KMS-11 (cell line): ENCODE measurements around the gene TFPT.

Source experiments
- H2AFZ ChIP-seq: fragments of 200-600 bp; sonication (generic); 2 replicates; pipeline ENCODE4 v1.6.1; 2016; ENCODE audit warnings: antibody characterized with exemption, mixed run types, low read depth
- H3K27ac ChIP-seq: fragments of 200-600 bp; sonication (generic); 2 replicates; pipeline ENCODE4 v1.6.1; 2016; ENCODE audit warnings: mild to moderate bottlenecking, mixed run types
- H3K27me3 ChIP-seq: fragments of 200-600 bp; sonication (generic); 2 replicates; pipeline ENCODE4 v1.6.1; 2017; ENCODE audit warnings: mild to moderate bottlenecking, low read depth, mixed run types, moderate library complexity; ENCODE audit not compliant: insufficient read depth
- H3K36me3 ChIP-seq: fragments of 200-600 bp; sonication (generic); 2 replicates; pipeline ENCODE4 v1.6.1; 2017; ENCODE audit warnings: mild to moderate bottlenecking, mixed run types; ENCODE audit not compliant: insufficient read depth
- H3K4me1 ChIP-seq: fragments of 200-600 bp; sonication (generic); 2 replicates; pipeline ENCODE4 v1.6.1; 2016; ENCODE audit warnings: mild to moderate bottlenecking, low read depth, mixed run types; ENCODE audit not compliant: poor library complexity, severe bottlenecking
- H3K4me2 ChIP-seq: fragments of 200-600 bp; sonication (generic); 2 replicates; pipeline ENCODE4 v1.7.0; 2016; ENCODE audit warnings: mild to moderate bottlenecking, mixed run types
- H3K4me3 ChIP-seq: fragments of 200-600 bp; sonication (generic); IDR thresholded peaks from 2 replicates; pipeline ENCODE4 v1.6.1; 2017; ENCODE audit warnings: low read depth, low read length, mixed read lengths; ENCODE audit not compliant: insufficient read depth
- H3K79me2 ChIP-seq: fragments of 200-600 bp; sonication (generic); 2 replicates; pipeline ENCODE4 v1.6.1; 2016; ENCODE audit warnings: low read depth, mixed run types; ENCODE audit not compliant: insufficient read depth
- H3K9ac ChIP-seq: fragments of 200-600 bp; sonication (generic); 2 replicates; pipeline ENCODE4 v1.6.1; 2016; ENCODE audit warnings: mild to moderate bottlenecking, mixed run types
- H4K20me1 ChIP-seq: fragments of 200-600 bp; sonication (generic); 2 replicates; pipeline ENCODE4 v1.6.1; 2016; ENCODE audit warnings: mild to moderate bottlenecking, mixed run types; ENCODE audit not compliant: insufficient read depth
- TF ChIP-seq, protein P1 (sequence below): fragments of 200-600 bp; sonication (generic); conservative IDR thresholded peaks from 2 replicates; pipeline ENCODE4 v1.6.1; 2017; ENCODE audit warnings: low read depth, mild to moderate bottlenecking, antibody characterized with exemption, low read length, moderate library complexity, mixed read lengths

TFPT gene

DNA sequence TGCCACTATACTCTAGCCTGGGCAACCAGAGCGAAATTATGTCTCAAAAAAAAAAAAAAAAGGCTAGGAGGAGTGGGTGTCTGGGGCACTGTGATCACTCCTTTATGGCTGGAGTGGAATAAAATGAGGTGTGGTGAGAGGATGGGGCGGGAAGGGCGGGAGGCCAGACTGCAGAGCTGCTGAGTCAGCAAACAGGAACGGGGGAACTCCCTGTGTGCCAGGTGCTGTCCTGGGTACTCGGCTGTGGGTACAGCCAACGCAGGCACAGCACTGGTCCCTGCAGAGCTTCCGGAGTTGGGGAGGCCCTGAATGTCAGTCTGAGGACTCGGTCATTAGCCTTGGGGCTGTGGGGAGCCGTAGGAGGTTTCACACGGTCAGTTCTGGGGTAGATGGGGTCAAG, 5.8 kb upstream of the TFPT start:
- Histone ChIP-seq H3K79me2 (peaks cover 16% of the 10 kb centered on the region), H3K9ac (no peak overlapping the region), H3K27ac (no peak overlapping the region), H4K20me1 (no peaks in the 10 kb centered on the region), H3K4me1 (peaks cover 10% of the 10 kb centered on the region), H3K4me2 (no peak overlapping the region), H3K27me3 (no peaks in the 10 kb centered on the region), H3K36me3 (no peaks in the 10 kb centered on the region; the same call in 1 of the 2 replicates), H3K4me3 (no peak overlapping the region), H2AFZ (no peak overlapping the region)
- TF ChIP-seq, protein P1, sequence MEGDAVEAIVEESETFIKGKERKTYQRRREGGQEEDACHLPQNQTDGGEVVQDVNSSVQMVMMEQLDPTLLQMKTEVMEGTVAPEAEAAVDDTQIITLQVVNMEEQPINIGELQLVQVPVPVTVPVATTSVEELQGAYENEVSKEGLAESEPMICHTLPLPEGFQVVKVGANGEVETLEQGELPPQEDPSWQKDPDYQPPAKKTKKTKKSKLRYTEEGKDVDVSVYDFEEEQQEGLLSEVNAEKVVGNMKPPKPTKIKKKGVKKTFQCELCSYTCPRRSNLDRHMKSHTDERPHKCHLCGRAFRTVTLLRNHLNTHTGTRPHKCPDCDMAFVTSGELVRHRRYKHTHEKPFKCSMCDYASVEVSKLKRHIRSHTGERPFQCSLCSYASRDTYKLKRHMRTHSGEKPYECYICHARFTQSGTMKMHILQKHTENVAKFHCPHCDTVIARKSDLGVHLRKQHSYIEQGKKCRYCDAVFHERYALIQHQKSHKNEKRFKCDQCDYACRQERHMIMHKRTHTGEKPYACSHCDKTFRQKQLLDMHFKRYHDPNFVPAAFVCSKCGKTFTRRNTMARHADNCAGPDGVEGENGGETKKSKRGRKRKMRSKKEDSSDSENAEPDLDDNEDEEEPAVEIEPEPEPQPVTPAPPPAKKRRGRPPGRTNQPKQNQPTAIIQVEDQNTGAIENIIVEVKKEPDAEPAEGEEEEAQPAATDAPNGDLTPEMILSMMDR: no peak

DNA sequence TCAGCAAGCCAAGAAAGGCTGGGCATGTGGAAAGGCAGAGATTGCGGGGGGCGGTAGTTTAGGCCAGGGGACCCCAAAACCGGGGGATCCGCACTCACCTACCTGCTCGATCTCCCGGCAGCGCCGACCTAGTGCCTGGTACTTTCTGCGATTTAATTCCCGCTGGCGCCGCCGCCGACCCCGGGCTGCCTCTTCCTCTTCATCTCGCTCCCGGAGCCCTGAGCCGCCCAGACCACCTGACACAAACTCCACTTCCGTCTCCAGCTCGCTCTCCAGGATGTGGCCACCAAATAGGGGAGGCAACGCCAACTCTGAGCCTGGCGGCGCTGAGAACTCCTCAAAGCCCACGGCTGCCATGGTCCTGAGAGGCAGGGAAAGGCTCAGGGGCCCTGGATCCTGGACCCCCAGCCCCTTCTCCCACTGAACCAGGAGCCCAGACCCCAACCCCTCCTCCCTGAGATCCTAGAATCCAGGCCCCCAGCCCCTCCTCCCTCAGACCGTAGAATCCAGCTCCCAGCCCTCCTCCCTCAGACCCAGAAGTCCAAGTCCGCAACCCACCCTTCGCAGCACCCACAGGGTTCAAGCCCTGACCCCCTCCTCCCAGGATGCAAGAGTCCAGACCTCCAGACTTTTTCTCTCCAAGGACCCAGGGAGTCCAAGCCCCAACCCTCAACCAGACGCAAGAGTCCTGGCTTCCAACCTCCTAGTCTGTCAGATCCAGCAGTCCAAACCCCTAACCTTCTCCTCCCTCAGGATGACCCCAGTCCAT, 933 bp downstream of the TFPT start:
- no peak overlapping the region for H3K27ac ChIP-seq
- TF ChIP-seq, protein P1: no peak
- peak overlapping the region; percentile 76; the same call in 1 of the 2 replicates for H2AFZ ChIP-seq
- no peaks in the 10 kb centered on the region for H3K36me3 ChIP-seq
- peak overlapping the region; percentile 92 for H3K4me2 ChIP-seq
- peak overlapping the region; percentile 74; the same call in 1 of the 2 replicates for H3K9ac ChIP-seq
- no peaks in the 10 kb centered on the region for H4K20me1 ChIP-seq
- H3K4me1 ChIP-seq: peaks cover 10% of the 10 kb centered on the region
- H3K79me2 ChIP-seq: peaks cover 21% of the 10 kb centered on the region
- H3K27me3 ChIP-seq: no peaks in the 10 kb centered on the region
- peak overlapping the region; percentile 55 for H3K4me3 ChIP-seq

DNA sequence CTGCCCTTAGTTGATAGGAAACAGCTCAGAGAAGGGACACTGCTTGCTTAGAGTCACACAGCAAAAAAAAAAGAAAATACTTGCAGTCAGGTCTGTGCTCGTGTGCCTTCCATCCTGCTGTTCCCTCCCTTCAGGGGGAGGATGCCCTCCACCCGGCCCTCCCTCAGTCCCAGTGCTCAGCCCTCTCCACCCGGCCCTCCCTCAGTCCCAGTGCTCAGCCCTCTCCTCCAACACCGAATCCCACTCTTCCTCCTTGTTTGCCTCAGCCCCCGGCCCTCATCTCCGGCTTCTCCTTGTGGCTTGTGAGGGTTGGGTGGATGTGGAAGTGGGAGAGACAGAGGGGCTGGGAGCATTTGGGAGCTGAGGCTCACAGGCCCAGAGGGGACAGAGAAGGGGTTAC, 5.8 kb downstream of the TFPT start:
- no peak overlapping the region for H3K4me3 ChIP-seq
- H3K79me2 ChIP-seq: peaks cover 4% of the 10 kb centered on the region; the same call in 1 of the 2 replicates
- no peak overlapping the region for H2AFZ ChIP-seq
- peaks cover 2% of the 10 kb centered on the region for H3K4me1 ChIP-seq
- H3K27me3 ChIP-seq: no peaks in the 10 kb centered on the region
- TF ChIP-seq, protein P1: no peak
- H3K9ac ChIP-seq: no peak overlapping the region
- no peak overlapping the region for H3K4me2 ChIP-seq
- no peak overlapping the region for H3K27ac ChIP-seq
- peaks cover 3% of the 10 kb centered on the region; the same call in 1 of the 2 replicates for H3K36me3 ChIP-seq
- no peaks in the 10 kb centered on the region for H4K20me1 ChIP-seq

DNA sequence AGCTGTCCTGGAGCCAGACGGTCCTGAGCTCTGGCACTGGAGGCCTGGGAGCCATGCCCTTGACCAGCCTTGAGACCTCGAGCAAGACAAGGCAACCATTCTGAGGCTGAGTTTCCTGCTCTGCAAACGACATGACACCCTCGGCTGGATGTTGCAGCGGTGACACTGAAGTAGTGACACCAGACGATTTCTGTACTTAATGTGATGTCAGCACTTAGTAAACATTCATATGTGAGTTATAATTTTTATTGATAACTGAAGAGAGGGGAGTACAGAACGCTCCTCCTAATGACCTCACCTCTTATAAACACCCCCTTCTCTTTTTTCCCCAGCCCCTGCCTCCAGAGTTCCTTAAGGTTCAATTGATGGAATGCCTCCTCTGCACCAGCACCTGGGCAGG, 7.0 kb downstream of the TFPT start:
- no peaks in the 10 kb centered on the region for H4K20me1 ChIP-seq
- H3K4me3 ChIP-seq: no peak overlapping the region
- peaks cover 3% of the 10 kb centered on the region; the same call in 1 of the 2 replicates for H3K36me3 ChIP-seq
- H3K4me1 ChIP-seq: peaks cover 11% of the 10 kb centered on the region
- H3K9ac ChIP-seq: no peak overlapping the region
- H3K79me2 ChIP-seq: peaks cover 15% of the 10 kb centered on the region
- no peak overlapping the region for H2AFZ ChIP-seq
- H3K27me3 ChIP-seq: no peaks in the 10 kb centered on the region
- H3K4me2 ChIP-seq: no peak overlapping the region
- TF ChIP-seq, protein P1: no peak
- no peak overlapping the region for H3K27ac ChIP-seq
